Gastrocnemius medialis (tissue), 4 donors: ENCODE data around the gene MTA1. TPM values are rescaled to one million over a fixed set of nuclear protein-coding genes. Genes with fewer than 3 reads are reported as not detected.

Experiments
- ATAC-seq, 2 donors: fragments of 150-250 bp; one replicate each; pipeline ENCODE4 v1.9.1; 2016
- DNase-seq, 2 donors: peaks; one replicate each; pipeline ENCODE4 v3.0.0-alpha.2; 2019
- H3K27ac ChIP-seq, 4 donors: fragments of 200-600 bp; sonication (generic); 1 replicate in 1 of 4; 2 replicates in 3 of 4; pipeline ENCODE4 v1.5.1; 2016 to 2018; ENCODE audit warnings: mild to moderate bottlenecking in 2 of 4, moderate library complexity in 1 of 4
- H3K27me3 ChIP-seq, 3 donors: fragments of 200-600 bp; sonication (generic) in 2 of 3; 1 replicate in 1 of 3; 2 replicates in 2 of 3; pipeline versions ENCODE4 v1.5.1 to v1.6.0; 2016 to 2019; ENCODE audit warnings: mild to moderate bottlenecking in 1 of 3, moderate library complexity in 1 of 3
- H3K36me3 ChIP-seq, 2 donors: fragments of 200-600 bp; sonication (generic) in 1 of 2; one replicate each; pipeline ENCODE4 v1.5.1; 2017 to 2018
- H3K4me1 ChIP-seq, 2 donors: fragments of 200-600 bp; sonication (generic) in 1 of 2; one replicate each; pipeline ENCODE4 v1.5.1; 2016 to 2017; ENCODE audit warnings: mild to moderate bottlenecking in 2 of 2
- H3K4me3 ChIP-seq, 4 donors: fragments of 200-600 bp; sonication (generic) in 3 of 4; 1 replicate in 1 of 4; 2 replicates in 3 of 4; pipeline ENCODE4 v1.5.1; 2016 to 2019; ENCODE audit warnings: mild to moderate bottlenecking in 2 of 4
- H3K9me3 ChIP-seq, 3 donors: fragments of 200-600 bp; sonication (generic) in 2 of 3; 1 replicate in 1 of 3; 2 replicates in 2 of 3; pipeline ENCODE4 v1.5.1; 2016 to 2019
- POLR2A ChIP-seq, 2 donors: fragments of 450-650 bp; IDR thresholded peaks; one replicate each; pipeline ENCODE4 v1.6.1; 2017; ENCODE audit warnings: antibody characterized with exemption in 2 of 2, mild to moderate bottlenecking in 2 of 2, moderate library complexity in 2 of 2
- in situ Hi-C, 4 donors: fragments of 200-750 bp; cut with MboI; loops; one replicate each; pipeline versions ENCODE4 v1.15.0 to v1.8.0; 2017; ENCODE audit warnings: low sequenced_read_pairs in 4 of 4
- intact Hi-C: fragments of 100-400 bp; cut with DNase I; formaldehyde crosslinking; loops from one replicate; pipeline ENCODE4 v1.15.1; 2023; ENCODE audit warnings: low total_unique reads
- total RNA-seq, 4 donors: library from RNA; depleted of rRNA; stranded (reverse); fragments of >200 nt; gene quantifications; one replicate each; pipeline versions ENCODE4 v1.1.0 to v1.2.3, GENCODE V29; 2016
- TF ChIP-seq, protein P1 (sequence below), 5 experiments: fragments of 450-650 bp in 3 of 5; fragments of 200-600 bp in 2 of 5; sonication (generic) in 2 of 5; IDR thresholded peaks in 4 of 5; conservative IDR thresholded peaks in 1 of 5; 1 replicate in 4 of 5; 2 replicates in 1 of 5; pipeline ENCODE4 v1.5.1; 2016 to 2019; ENCODE audit warnings: antibody characterized with exemption in 5 of 5, mild to moderate bottlenecking in 3 of 5, moderate library complexity in 3 of 5

MTA1 gene
- total RNA-seq, 4 donors from 2014 or later: 18.2 to 30.8 (median 28.2) TPM

DNA sequence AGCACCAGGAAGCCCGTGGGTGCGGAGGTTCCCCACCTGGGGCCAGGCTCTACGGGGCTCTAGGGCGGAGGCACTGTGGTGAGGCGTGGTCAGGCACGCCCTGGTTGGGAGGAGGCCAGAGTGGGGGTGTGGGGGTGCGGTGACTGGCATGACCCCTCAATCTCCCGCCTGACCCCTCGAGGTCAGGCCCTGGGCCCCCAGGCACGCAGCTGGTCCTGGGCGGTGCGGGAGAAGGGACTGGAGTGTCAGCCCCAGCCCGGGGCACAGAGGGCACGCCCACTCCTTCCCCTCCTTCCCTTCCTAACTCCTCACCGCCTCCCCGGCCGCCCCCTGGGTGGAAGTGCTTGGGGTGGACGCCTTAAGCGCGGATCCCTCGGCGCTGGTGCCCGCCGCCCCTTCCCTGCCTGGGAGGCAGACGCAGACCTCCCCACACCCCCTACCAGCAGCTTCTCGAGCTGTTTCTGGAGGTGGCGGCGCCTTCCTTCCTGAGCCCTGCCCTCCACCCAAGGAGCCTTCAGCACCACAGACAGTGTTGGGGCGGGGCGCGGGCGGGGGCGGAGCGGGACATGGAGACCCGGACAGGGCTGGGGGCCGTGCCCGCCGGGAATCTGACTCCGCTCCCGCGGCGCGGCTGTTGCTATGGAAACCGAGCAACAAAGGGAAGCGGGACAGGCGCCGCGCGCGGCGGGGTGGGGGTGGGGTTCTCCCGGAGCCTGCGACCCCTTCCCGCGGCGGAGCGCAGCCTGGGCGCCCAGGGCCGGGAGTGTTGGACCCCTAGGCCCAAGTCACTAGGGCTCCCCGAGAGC, 54.3 kb downstream of the MTA1 start:
- in situ Hi-C loops (no loop called here), intact Hi-C loops (loop anchor here (2.0 kb wide), 1 partner anchor 17 kb away; the partner anchor contains the start of gene TEDC1)
- Histone ChIP-seq H3K27me3 (peaks cover 0 to 4% (median 0%) of the 10 kb centered on the region in 3 donors), H3K27ac (peak overlapping the region; percentile 4 to 69 (median 58)), H3K4me1 (peaks cover 41 to 57% of the 10 kb centered on the region in 2 donors), H3K36me3 (no peaks in the 10 kb centered on the region), H3K4me3 (peak overlapping the region; percentile 51 to 84 (median 62)), H3K9me3 (no peaks in the 10 kb centered on the region)
- TF ChIP-seq POLR2A (IDR thresholded peaks at IDR 0.05): no peak
- TF ChIP-seq, protein P1, sequence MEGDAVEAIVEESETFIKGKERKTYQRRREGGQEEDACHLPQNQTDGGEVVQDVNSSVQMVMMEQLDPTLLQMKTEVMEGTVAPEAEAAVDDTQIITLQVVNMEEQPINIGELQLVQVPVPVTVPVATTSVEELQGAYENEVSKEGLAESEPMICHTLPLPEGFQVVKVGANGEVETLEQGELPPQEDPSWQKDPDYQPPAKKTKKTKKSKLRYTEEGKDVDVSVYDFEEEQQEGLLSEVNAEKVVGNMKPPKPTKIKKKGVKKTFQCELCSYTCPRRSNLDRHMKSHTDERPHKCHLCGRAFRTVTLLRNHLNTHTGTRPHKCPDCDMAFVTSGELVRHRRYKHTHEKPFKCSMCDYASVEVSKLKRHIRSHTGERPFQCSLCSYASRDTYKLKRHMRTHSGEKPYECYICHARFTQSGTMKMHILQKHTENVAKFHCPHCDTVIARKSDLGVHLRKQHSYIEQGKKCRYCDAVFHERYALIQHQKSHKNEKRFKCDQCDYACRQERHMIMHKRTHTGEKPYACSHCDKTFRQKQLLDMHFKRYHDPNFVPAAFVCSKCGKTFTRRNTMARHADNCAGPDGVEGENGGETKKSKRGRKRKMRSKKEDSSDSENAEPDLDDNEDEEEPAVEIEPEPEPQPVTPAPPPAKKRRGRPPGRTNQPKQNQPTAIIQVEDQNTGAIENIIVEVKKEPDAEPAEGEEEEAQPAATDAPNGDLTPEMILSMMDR (IDR thresholded peaks at IDR 0.05 in 4 of 5, conservative IDR thresholded peaks at IDR 0.05 in 1 of 5): no peak
- DNase-seq (peak in 1 of 2 donors; percentile 58), ATAC-seq (peak; percentile 47 to 55)

DNA sequence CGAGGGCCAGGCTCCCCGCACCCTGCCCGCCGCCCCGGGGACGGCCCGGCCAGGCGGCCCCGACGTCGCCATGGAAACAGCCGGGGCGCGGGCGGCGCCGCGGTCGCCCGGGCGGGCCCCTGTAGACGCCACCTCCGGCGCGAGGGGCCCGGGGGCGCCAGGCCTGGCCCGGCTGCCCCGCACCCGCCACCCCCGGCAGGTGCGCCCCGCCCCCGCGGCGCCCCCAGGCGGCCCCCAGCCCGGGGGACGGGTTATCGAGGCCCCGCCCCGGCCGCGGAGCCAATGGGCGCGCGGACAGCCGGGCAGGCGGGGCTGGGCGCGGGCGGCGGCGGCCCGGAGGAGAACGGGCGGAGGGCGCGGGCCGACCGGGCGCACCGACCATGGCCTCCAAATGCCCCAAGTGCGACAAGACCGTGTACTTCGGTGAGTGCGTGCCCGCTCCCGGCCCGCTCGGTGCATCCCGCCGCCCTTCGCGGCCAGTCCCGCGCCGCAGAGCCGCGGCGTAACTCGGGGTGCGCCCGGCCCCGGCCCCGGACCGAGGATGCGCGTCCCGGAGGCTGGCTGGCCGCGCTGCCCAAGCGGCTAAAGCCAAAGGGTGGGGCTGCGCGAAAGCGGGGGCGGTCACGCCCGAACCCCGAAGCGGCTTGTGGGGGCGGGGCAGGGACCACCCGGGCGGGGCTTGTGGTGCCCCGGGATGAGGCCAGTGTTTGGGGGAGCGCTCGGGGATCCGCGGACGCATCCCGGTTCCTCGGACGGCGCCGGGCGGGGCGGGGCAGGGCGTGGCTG, 55.0 kb downstream of the MTA1 start, which contains the start of gene CRIP2:
CRIP2 (plus strand) TSS at position 339 of the 786 bp plus-strand sequence; CDS start at position 381, 42 bp downstream.
- TF ChIP-seq, protein P1 (IDR thresholded peaks at IDR 0.05 in 4 of 5, conservative IDR thresholded peaks at IDR 0.05 in 1 of 5): no peak
- peak; percentile 32 to 37 for TF ChIP-seq POLR2A (IDR thresholded peaks at IDR 0.05)
- DNase-seq (no peak), ATAC-seq (peak; percentile 40 to 43)
- in situ Hi-C loops: loop anchor here in 1 of 4 donors (25.0 kb wide), 1 partner anchor 112 kb away; no protein-coding TSS in a partner anchor
- H3K27ac ChIP-seq: peak within 1 kb of the TSS; percentile 73 to 84 (median 76)
- H3K27me3 ChIP-seq: peaks cover 0 to 4% (median 0%) of the 10 kb centered on the region in 3 donors
- no peaks in the 10 kb centered on the region for H3K36me3 ChIP-seq
- H3K4me1 ChIP-seq: peaks cover 34 to 51% of the 10 kb centered on the region in 2 donors
- peak within 1 kb of the TSS; percentile 51 to 84 (median 66) for H3K4me3 ChIP-seq
- intact Hi-C loops: loop anchor here (2.0 kb wide), 1 partner anchor 16 kb away; the partner anchor contains the start of gene TEDC1
- no peaks in the 10 kb centered on the region for H3K9me3 ChIP-seq

DNA sequence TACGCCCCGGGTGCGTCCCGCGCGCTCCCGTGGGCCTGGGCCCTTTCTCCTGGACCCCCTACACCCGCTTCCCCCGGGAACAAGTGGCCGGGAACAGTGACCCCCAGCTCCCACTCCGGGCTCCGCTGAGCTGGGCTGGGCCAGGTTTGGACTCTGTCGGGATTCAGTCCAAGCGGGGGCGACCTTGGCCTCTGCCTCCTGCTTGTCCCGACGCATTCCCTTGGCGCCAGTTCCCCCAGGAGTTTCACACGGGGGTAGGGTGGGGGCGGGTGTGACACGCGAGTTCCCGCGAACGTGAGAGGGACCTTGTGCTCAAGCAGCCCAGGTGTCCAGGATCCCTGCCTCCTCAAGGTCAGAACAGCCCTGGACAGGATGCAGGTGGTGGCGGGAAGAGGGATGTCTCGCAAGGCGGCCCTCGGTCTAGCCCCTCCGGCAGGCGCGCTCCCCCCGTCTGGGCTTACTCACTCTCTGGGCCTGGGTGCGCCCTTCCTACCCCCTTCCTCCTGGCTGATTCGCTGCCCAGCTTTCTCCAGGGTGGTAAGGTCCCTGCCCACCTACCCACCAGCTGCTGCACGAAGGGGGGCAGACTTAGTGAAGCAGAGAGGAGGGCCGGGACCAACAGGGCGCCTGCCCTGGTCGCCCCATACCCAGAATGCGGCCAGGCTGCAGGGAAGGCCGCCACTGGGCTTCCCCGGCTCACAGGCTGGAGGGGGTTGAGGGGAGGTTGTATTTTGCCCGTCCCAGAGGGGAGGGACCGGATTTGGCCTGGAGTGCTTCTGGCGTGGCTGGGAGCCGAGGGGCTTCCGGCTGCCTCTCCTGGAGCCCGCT, 55.9 kb downstream of the MTA1 start:
- Histone ChIP-seq H3K9me3 (no peaks in the 10 kb centered on the region), H3K27me3 (peaks cover 0 to 4% (median 0%) of the 10 kb centered on the region in 3 donors), H3K36me3 (no peaks in the 10 kb centered on the region), H3K4me3 (peak overlapping the region; percentile 48 to 71 (median 56)), H3K27ac (peak overlapping the region; percentile 73 to 84 (median 76)), H3K4me1 (peaks cover 34 to 54% of the 10 kb centered on the region in 2 donors)
- DNase-seq (no peak), ATAC-seq (peak in 1 of 2 donors; percentile 12)
- intact Hi-C loops (loop anchor here (2.0 kb wide), 1 partner anchor 15 kb away; the partner anchor contains the start of gene TEDC1), in situ Hi-C loops (loop anchor here in 1 of 4 donors (25.0 kb wide), 1 partner anchor 113 kb away; no protein-coding TSS in a partner anchor)
- TF ChIP-seq POLR2A (IDR thresholded peaks at IDR 0.05): peak in 1 of 2 donors; percentile 7
- TF ChIP-seq, protein P1 (IDR thresholded peaks at IDR 0.05 in 4 of 5, conservative IDR thresholded peaks at IDR 0.05 in 1 of 5): no peak
